NCI-H526 treated with DMSO at 0.1 percent for 48 hours (cell line): ENCODE results near the gene RYR2.

ENCODE experiments used
- DNase-seq: peaks from one replicate; lab custom pipeline; 2025; lab: John Stamatoyannopoulos, UW

RYR2 gene

GRCh38 chr1:237671935-237672334 is 630.0 kb downstream of the RYR2 start:
- no peak for DNase-seq

DNA sequence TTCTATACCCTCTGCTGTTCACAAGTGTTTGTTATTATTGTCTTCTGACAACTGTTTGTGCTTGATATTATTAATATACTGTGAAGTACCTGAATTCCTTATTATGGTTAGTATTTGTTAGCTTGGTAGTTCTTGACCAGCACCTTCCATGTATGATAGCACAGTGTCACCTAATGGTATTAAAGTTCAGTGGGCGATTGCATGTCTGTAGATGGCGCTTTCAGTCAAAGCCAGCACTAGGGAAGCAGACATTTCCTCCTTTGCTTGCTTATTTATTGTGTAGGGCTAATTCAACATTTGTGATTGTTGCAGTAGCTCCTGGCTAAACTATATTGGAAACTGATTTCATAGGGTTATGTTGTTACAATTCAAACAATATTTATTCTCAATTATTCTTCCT is 630.8 kb downstream of the RYR2 start:
- peak; percentile 20 for DNase-seq

DNA sequence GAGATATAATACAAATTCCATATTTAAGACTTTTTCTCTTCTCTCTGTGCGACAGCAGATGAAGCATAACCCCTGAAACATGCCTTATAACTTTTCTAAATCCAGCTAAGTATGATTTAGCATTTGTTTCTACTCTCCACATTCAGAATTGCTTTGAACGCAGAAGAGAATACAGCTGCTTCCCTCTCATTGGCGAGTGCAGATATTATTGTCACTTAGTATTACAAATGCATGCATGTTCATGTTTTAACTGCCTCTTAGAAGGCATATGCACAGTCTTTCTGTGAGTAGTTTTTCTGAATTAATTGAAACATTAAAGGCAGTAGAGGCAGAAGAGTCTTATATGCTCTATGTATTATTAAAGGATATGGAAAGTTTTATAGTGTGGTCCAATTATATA is 631.6 kb downstream of the RYR2 start:
- DNase-seq, result no peak

- peak; percentile 11 for DNase-seq
These were observed 636.0 kb downstream of the RYR2 start for GRCh38 chr1:237677979-237678378.

DNA sequence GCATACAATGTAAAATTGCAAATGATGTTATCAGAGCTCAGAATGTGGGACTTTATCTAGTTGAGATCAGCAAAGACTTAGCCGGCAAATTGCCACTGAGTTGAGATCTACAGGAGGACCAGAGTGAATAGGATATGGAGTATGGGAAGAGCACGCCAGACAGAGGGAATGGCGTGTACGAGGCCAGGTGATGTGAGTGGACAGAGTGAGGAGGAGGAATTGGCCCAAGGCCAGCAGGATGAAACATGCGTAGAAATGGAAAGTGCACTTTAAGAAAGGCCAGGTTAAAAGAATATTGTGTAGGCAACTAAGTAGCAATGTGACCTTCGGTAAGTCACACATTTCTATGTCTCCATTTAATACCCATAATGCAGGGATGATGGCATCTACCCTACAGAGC is 637.7 kb downstream of the RYR2 start:
- DNase-seq, result no peak

DNA sequence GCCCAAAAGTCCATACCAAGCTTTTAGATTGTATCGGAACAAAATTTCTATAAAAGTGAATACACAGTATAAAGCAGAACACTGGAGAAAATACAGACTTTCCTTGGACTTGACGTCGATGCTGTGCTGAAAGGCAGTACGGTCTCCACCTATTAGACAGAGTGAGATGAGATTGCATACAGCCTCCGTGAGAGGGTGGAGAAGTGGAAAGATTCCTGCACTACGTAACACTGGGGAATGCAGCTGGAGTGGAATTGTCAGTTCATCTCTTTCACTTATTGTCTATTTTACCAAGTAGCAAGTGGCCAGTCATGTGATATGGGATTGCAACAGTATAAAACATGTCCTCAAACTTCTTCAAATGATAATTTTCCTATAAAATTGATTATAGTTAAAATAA is 639.2 kb downstream of the RYR2 start:
- DNase-seq, result no peak

DNA sequence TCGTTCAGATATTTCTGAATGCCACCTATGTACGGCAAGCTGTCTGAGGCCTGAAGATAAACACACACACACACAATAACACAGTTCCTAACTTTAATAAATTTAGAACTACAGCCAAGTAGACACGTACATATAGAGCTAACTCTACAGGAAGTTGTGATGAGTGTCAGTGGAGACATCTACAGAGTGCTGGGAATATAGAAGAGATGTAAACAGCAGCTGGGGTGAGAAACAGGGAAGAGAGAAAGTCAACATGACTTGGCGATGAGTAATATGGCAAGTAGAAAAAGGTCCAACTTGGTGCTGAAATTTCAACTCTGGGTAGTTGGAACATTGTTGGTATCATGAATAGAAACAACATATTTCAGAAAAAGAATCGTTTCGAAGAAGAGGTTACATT is 642.3 kb downstream of the RYR2 start:
- no peak for DNase-seq

- DNase-seq, result no peak
These were observed 643.6 kb downstream of the RYR2 start for GRCh38 chr1:237685551-237685950.

DNA sequence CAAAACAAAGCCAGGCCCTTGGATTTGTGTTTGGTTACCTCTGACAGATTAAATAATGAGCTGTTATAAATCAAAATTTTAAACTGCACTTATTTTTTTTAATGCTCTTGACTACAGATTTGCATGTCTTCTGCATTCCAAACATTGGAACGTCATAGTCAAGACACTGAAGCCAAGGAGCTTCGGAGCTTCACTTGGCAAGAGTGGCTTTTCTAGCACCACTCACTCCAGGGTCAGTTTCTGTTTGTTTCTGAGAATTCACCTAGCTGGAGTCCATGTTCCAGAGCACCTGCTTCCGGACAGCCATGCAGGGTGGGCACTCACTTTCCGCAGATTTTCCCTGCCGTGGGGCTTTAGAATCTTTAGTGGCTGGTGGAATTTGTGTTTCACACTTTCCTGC is 645.8 kb downstream of the RYR2 start:
- DNase-seq, result no peak

DNA sequence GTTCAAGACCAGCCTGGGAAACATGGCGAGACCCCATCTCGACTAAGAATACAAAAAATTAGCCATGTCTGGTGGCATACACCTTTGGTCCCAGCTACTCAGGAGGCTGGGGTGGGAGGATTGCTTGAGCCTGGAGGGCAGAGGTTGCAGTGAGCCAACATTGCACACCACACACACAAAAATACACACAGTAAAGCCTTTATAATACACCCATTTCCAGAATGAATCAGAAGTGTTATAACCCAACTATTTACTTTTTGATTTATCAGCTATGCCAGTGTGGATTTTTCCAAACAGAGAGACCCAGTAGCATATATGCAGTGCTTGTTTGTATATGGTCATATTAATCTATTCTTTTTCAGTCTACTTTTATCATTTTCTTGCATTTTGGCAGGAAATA is 648.7 kb downstream of the RYR2 start:
- DNase-seq, result no peak

- DNase-seq, result peak; percentile 38
These were observed 650.3 kb downstream of the RYR2 start for GRCh38 chr1:237692255-237692654.

GRCh38 chr1:237695878-237696277 is 653.9 kb downstream of the RYR2 start:
- DNase-seq, result no peak

DNA sequence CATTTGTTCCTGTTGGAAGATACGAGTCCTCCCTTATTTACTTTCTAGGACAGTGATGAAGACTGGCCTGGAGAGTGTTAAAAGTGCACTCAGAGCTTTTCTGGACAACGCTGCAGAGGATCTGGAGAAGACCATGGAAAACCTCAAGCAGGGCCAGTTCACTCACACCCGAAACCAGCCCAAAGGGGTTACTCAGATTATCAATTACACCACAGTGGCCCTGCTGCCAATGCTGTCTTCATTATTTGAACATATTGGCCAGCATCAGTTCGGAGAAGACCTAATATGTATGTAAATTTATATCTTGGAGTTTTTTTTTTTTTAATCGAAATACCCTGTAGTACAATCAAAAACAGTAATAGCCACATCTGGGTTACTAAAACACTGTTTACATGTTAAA is 658.2 kb downstream of the RYR2 start:
- no peak for DNase-seq

DNA sequence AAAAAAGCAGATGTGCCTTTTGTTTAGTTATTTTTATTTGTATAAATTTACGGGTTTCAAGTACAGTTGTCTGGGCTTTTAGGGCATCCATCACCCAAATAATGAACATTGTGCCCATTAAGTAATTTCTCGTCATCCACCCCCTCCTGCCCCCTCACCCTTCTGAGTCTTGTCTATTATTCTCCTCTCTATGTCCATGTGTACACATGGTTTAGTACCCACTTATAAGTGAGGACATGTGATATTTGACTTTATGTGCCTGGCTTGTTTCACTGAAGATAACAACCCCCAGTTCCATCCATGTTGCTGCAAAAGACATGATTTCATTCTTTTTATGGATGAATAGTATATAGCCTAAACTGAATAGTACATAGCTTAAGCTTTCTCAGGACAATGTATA is 659.5 kb downstream of the RYR2 start:
- no peak for DNase-seq

DNA sequence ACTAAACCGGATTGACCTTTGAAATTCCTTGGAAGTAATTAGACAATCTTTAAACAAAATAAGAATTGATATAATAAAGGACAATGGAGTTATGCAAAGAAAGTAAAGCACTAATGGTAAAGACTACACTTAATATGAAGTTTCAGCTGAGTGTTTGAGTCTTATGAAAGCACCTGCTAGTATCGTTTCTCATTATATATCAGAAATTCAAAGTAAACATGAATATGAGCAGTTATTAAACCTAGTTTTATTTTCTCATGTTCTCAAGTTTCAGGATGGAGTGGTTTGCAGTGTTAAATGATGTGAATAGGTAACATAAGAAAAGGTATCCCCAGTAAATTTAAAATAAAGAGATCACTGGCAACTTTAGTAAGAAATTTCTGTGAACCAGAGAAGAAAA is 660.2 kb downstream of the RYR2 start:
- no peak for DNase-seq

- no peak for DNase-seq
These were observed 663.5 kb downstream of the RYR2 start for GRCh38 chr1:237705462-237705861.

- no peak for DNase-seq
These were observed 667.4 kb downstream of the RYR2 start for GRCh38 chr1:237709355-237709754.

- DNase-seq, result no peak
These were observed 669.3 kb downstream of the RYR2 start for GRCh38 chr1:237711281-237711680.

- no peak for DNase-seq
These were observed 670.1 kb downstream of the RYR2 start for GRCh38 chr1:237712082-237712481.

GRCh38 chr1:237712586-237713157 is 670.7 kb downstream of the RYR2 start:
- no peak for DNase-seq

DNA sequence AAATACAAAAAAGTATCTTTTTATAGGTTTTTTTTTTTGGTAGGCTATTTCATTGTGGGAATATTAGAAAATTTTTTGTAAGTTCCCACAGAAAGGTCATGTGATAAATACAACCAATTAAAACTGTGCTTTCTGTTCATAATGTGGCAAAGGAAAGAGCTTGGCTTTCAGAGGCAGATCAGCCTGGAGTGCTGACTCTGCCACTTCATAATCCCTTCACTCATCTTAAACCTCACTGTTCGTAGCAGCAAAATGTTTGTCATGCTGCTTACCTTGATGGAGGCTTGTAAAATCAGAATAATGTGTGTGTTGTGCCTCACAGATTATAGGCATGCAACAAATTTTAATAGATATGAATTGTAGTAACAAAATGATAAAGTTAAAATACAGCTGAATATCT is 671.9 kb downstream of the RYR2 start:
- no peak for DNase-seq

- peak; percentile 59 for DNase-seq
These were observed 675.1 kb downstream of the RYR2 start for GRCh38 chr1:237717106-237717505.

GRCh38 chr1:237730826-237731350 is 688.9 kb downstream of the RYR2 start:
- DNase-seq, result no peak

DNA sequence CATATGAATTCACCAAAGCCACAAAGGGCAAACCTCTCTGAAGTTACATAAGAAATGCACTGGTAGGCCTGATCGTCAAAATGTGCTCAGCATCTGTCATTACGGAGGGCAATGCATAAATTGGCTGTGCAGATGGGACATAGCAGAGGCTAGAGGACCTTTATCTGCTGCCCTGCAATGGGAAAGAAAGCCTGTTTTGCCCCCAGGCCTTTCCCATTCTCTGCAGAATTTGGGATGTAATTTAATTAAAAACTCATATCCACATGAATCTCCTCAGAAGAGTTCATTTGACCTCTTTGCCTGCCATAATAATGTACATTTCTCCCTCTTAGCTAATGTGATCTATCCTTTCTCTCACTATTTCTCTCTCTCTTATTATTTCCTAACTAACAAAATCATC is 690.7 kb downstream of the RYR2 start:
- DNase-seq, result no peak
